ENCODE data around the gene AFG3L2. TPM values are rescaled to one million over a fixed set of nuclear protein-coding genes. Genes with fewer than 3 reads are reported as not detected.

The AFG3L2 gene
- total and polyA plus RNA-seq, 10 of the 15 experiments (the other 5 are each of a cell fraction or from before 2014, with no cell fraction given): 21.0 to 72.7 (median 57.7) TPM

DNA sequence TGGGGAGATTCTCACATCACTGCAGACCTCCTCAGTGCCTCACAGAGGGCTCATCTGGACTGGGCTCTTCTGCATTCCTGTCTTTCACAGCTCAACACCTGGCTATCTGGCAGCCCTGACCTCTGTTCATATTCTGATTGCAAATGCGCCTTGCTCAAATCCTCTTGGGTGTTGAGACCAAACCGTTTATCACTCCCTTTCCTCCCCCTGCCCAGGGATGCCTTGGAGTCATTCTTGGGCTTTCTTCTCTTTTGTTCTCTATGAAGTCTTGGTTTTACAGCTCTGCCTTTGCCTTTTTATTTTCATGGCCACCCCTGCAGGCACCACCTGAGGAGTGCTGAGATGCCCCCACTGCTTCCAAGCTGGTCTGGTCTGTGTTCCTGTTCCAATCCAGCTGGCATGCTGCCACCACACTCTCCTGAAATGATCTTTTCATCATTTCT is 42.6 kb downstream of the AFG3L2 start:
- DNase-seq (ENCODE audit: low read depth, low spot score): no peak
- POLR2A ChIA-PET: interaction anchor here (0.6 kb wide), 1 partner anchor 38 kb away, joined by 3 read pairs; no protein-coding TSS in a partner anchor
- intact Hi-C loops (cut with micrococcal nuclease; ENCODE audit: unreplicated experiment) (no loop called here), in situ Hi-C loops (cut with MboI) (no loop called here)
- RAD21 ChIA-PET (ENCODE audit: unreplicated experiment): no interaction called here
- CTCF ChIA-PET: no interaction called here
- H3K36me3 ChIP-seq (ENCODE audit: control insufficient read depth in 2 of 2, insufficient read depth in 2 of 2, low read length in 1 of 2): peaks cover 7 to 18% of the 10 kb centered on the region in 2 experiments; a peak in 3 of 4 replicates
- no peak overlapping the region for H3K9ac ChIP-seq (ENCODE audit: control insufficient read depth, insufficient read depth, low read length)
- H4K20me1 ChIP-seq (ENCODE audit: control insufficient read depth, insufficient read depth): no peaks in the 10 kb centered on the region; the same call in 1 of the 2 replicates
- no peaks in the 10 kb centered on the region for H3K4me1 ChIP-seq (ENCODE audit: control insufficient read depth, insufficient read depth, low read length)
- 91% methylated on average over 2 of the region's 2 CpGs for WGBS (ENCODE audit: insufficient coverage, insufficient replicate concordance, low lambda C conversion rate, missing lambda C conversion rate)
- H3K27ac ChIP-seq (ENCODE audit: control insufficient read depth, insufficient read depth): no peak overlapping the region
- no peak overlapping the region for H3K4me3 ChIP-seq
- ATAC-seq: no peak
- no peak for FAIRE-seq
- no peaks in the 10 kb centered on the region for H3K27me3 ChIP-seq (replicated peaks in 1 of 2; ENCODE audit: control insufficient read depth in 2 of 2, insufficient read depth in 2 of 2, low read length in 1 of 2)
- H3K4me2 ChIP-seq (ENCODE audit: control insufficient read depth, insufficient read depth): no peak overlapping the region
- SMC1A ChIA-PET (ENCODE audit: uncharacterized antibody, unreplicated experiment): no interaction called here
- TF ChIP-seq ESRRA (IDR thresholded peaks at IDR 0.05; ENCODE audit: low read length): no peak
- TF ChIP-seq EZH2 (IDR thresholded peaks at IDR 0.05; ENCODE audit: borderline replicate concordance, control insufficient read depth, low read depth, low read length): no peak
- no peak for TF ChIP-seq SMC3 (IDR thresholded peaks at IDR 0.05; ENCODE audit: borderline replicate concordance, low read length)
- TF ChIP-seq SUPT20H (IDR thresholded peaks at IDR 0.05; ENCODE audit: borderline replicate concordance, control insufficient read depth, low read depth, low read length): no peak
- no peak for TF ChIP-seq FOS (IDR thresholded peaks at IDR 0.05; ENCODE audit: borderline replicate concordance, extremely low read depth, insufficient read length)
- TF ChIP-seq, protein P1, sequence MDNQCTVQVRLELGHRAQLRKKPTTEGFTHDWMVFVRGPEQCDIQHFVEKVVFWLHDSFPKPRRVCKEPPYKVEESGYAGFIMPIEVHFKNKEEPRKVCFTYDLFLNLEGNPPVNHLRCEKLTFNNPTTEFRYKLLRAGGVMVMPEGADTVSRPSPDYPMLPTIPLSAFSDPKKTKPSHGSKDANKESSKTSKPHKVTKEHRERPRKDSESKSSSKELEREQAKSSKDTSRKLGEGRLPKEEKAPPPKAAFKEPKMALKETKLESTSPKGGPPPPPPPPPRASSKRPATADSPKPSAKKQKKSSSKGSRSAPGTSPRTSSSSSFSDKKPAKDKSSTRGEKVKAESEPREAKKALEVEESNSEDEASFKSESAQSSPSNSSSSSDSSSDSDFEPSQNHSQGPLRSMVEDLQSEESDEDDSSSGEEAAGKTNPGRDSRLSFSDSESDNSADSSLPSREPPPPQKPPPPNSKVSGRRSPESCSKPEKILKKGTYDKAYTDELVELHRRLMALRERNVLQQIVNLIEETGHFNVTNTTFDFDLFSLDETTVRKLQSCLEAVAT (IDR thresholded peaks at IDR 0.05): no peak
- TF ChIP-seq ZNF622 (IDR thresholded peaks at IDR 0.05): no peak
- TF ChIP-seq ELK1 (IDR thresholded peaks at IDR 0.05; ENCODE audit: low read depth, low read length): no peak
- H3K9me3 ChIP-seq (replicated peaks; ENCODE audit: control insufficient read depth, insufficient read depth, low read length): no peaks in the 10 kb centered on the region
- BruUV-seq (replicated peaks): no TSS peak
- H3K79me2 ChIP-seq (ENCODE audit: control insufficient read depth, insufficient read depth, low read length): no peaks in the 10 kb centered on the region
- H2AFZ ChIP-seq (ENCODE audit: control insufficient read depth, low read depth, low read length): no peak overlapping the region

All from GM12878 (cell line).